SK-N-SH (cell line): ENCODE measurements around the gene GGT7. TPM values are rescaled to one million over a fixed set of nuclear protein-coding genes. Genes with fewer than 3 reads are reported as not detected.
"Not testable (repeated sequence)": the region's sequence is repeated elsewhere in the genome, so short reads cannot be mapped to it uniquely, and the experiment has no call there.

Source experiments
- CTCF ChIA-PET: fragments of 300-600, 350-600 bp; formaldehyde crosslinking; extraction: SDS; loops from one replicate; lab custom pipeline; 2021; lab: Yijun Ruan, JAX
- POLR2A ChIA-PET: fragments of 350-600 bp; sonication (Branson Sonifier 250); formaldehyde crosslinking; extraction: SDS; loops from one replicate; lab custom pipeline; 2020; ENCODE audit warnings: antibody characterized with exemption, inconsistent platforms; lab: Yijun Ruan, JAX
- DNase-seq: peaks from one replicate; pipeline ENCODE4 v3.0.0; 2012
- H2AFZ ChIP-seq: fragments of 200-600 bp; sonication (generic); 2 replicates; pipeline ENCODE4 v1.8.1; 2016; ENCODE audit warnings: antibody characterized with exemption, mild to moderate bottlenecking, low read depth
- H3F3A ChIP-seq: fragments of 200-600 bp; sonication (generic); replicated peaks from 2 replicates; pipeline ENCODE3; 2016; ENCODE audit warnings: antibody characterized with exemption, mild to moderate bottlenecking; ENCODE audit not compliant: insufficient read depth
- H3K27ac ChIP-seq, 2 experiments: fragments of 200-500 bp in 1 of 2; fragments of 200-600 bp in 1 of 2; sonication (Bioruptor generic) in 1 of 2; sonication (generic), shearing (Covaris generic) in 1 of 2; 2 replicates each; pipeline versions ENCODE4 v1.5.1 to v1.6.1; 2014 to 2016; ENCODE audit warnings: low read depth in 2 of 2, inconsistent platforms in 1 of 2, low read length in 1 of 2, mild to moderate bottlenecking in 1 of 2, mixed read lengths in 1 of 2
- H3K27me3 ChIP-seq: fragments of 200-600 bp; sonication (generic), shearing (Covaris generic); 2 replicates; pipeline ENCODE4 v1.6.1; 2016; ENCODE audit warnings: mixed run types; ENCODE audit not compliant: insufficient read depth
- H3K36me3 ChIP-seq, 2 experiments: fragments of 200-500 bp in 1 of 2; fragments of 200-600 bp in 1 of 2; sonication (Bioruptor generic) in 1 of 2; sonication (generic) in 1 of 2; replicated peaks in 1 of 2; 2 replicates each; pipeline versions ENCODE3 to v1.5.1; 2014 to 2016; ENCODE audit warnings: low read length in 1 of 2, mild to moderate bottlenecking in 1 of 2; ENCODE audit not compliant: insufficient read depth in 2 of 2, control insufficient read depth in 1 of 2
- H3K4me1 ChIP-seq, 2 experiments: fragments of 200-500 bp in 1 of 2; fragments of 200-600 bp in 1 of 2; sonication (Bioruptor generic) in 1 of 2; sonication (generic), shearing (Covaris generic) in 1 of 2; 2 replicates each; pipeline versions ENCODE4 v1.5.1 to v1.6.1; 2014 to 2016; ENCODE audit warnings: low read depth in 1 of 2, low read length in 1 of 2, mixed run types in 1 of 2; ENCODE audit not compliant: insufficient read depth in 2 of 2, control insufficient read depth in 1 of 2
- H3K4me2 ChIP-seq: fragments of 200-600 bp; sonication (generic), shearing (Covaris generic); 2 replicates; pipeline ENCODE4 v1.6.1; 2017; ENCODE audit warnings: mixed run types
- H3K4me3 ChIP-seq, 2 experiments: fragments of 200-500 bp in 1 of 2; fragments of 200-600 bp in 1 of 2; sonication (Bioruptor generic) in 1 of 2; sonication (generic), shearing (Covaris generic) in 1 of 2; 2 replicates each; pipeline versions ENCODE4 v1.5.1 to v1.8.1; 2014 to 2016; ENCODE audit warnings: low read depth in 2 of 2, inconsistent platforms in 1 of 2, low read length in 1 of 2, mild to moderate bottlenecking in 1 of 2, mixed read lengths in 1 of 2, moderate library complexity in 1 of 2
- H3K79me2 ChIP-seq: fragments of 200-600 bp; sonication (generic); 2 replicates; pipeline ENCODE4 v1.8.1; 2017; ENCODE audit warnings: mild to moderate bottlenecking; ENCODE audit not compliant: insufficient read depth
- H3K9ac ChIP-seq: fragments of 200-600 bp; sonication (generic); 2 replicates; pipeline ENCODE4 v1.6.1; 2017; ENCODE audit warnings: mixed run types
- H3K9me2 ChIP-seq: fragments of 200-600 bp; sonication (generic); 2 replicates; pipeline ENCODE4 v1.6.1; 2017; ENCODE audit warnings: mixed run types
- H3K9me3 ChIP-seq: fragments of 200-600 bp; sonication (generic); 2 replicates; pipeline ENCODE4 v1.6.1; 2017; ENCODE audit warnings: mixed run types, mild to moderate bottlenecking, moderate library complexity
- H4K20me1 ChIP-seq: fragments of 200-600 bp; sonication (generic); 2 replicates; pipeline ENCODE4 v1.6.1; 2017; ENCODE audit warnings: mild to moderate bottlenecking, mixed run types; ENCODE audit not compliant: insufficient read depth
- EP300 ChIP-seq, 2 experiments: IDR thresholded peaks; 2 replicates each; pipeline versions ENCODE4 v1.4.0 to v1.6.1; 2012; ENCODE audit warnings: borderline replicate concordance in 1 of 2, low read depth in 1 of 2, low read length in 1 of 2
- EZH2phosphoT487 ChIP-seq: fragments of 200-600 bp; sonication (generic); IDR thresholded peaks from 2 replicates; pipeline ENCODE4 v1.6.1; 2017; ENCODE audit warnings: low read depth, mixed run types, mild to moderate bottlenecking, antibody characterized with exemption, moderate library complexity, borderline replicate concordance
- FOXM1 ChIP-seq: IDR thresholded peaks from 2 replicates; pipeline ENCODE4 v1.4.0; 2012; ENCODE audit warnings: low read depth, mild to moderate bottlenecking
- JUND ChIP-seq: IDR thresholded peaks from 2 replicates; pipeline ENCODE4 v1.4.0; 2012
- MXI1 ChIP-seq: IDR thresholded peaks from 2 replicates; pipeline ENCODE4 v1.6.1; 2012; ENCODE audit warnings: mild to moderate bottlenecking, low read depth, low read length, improper control_type of control experiment
- NFIC ChIP-seq: IDR thresholded peaks from 2 replicates; pipeline ENCODE4 v1.4.0; 2012; ENCODE audit warnings: borderline replicate concordance
- NRF1 ChIP-seq: IDR thresholded peaks from 2 replicates; pipeline ENCODE4 v1.6.1; 2012; ENCODE audit warnings: low read depth, mild to moderate bottlenecking, low read length
- RAD21 ChIP-seq: IDR thresholded peaks from 2 replicates; pipeline ENCODE4 v1.6.1; 2012; ENCODE audit warnings: mild to moderate bottlenecking, low read length
- RXRA ChIP-seq: IDR thresholded peaks from 2 replicates; pipeline ENCODE4 v1.4.0; 2012; ENCODE audit warnings: low read depth, mild to moderate bottlenecking, borderline replicate concordance
- TCF12 ChIP-seq: IDR thresholded peaks from 2 replicates; pipeline ENCODE4 v1.4.0; 2012
- WGBS: methylation state at CpG from one replicate; pipeline ENCODE4 v1.1.6; 2017; ENCODE audit warnings: low lambda C conversion rate; 5-methylcytosine and 5-hydroxymethylcytosine counted together
- polyA plus RNA-seq, 3 experiments: library from polyadenylated mRNA; depleted of rRNA; stranded (reverse); fragments of >200 nt; gene quantifications; 2 replicates each; pipeline ENCODE4 v1.2.3, GENCODE V29; 2012
- TF ChIP-seq, protein P1 (sequence below): fragments of 150-350 bp; IDR thresholded peaks from 2 replicates; pipeline ENCODE4 v1.6.1; 2016; ENCODE audit warnings: mild to moderate bottlenecking, low read depth, low read length
- TF ChIP-seq, protein P2 (sequence below): fragments of 150-350 bp; IDR thresholded peaks from 2 replicates; pipeline ENCODE4 v1.6.1; 2017; ENCODE audit warnings: antibody characterized with exemption, low read length, low read depth, borderline replicate concordance
- TF ChIP-seq, protein P3 (sequence below): fragments of 200-600 bp; sonication (generic); IDR thresholded peaks from 2 replicates; pipeline ENCODE4 v1.6.1; 2017; ENCODE audit warnings: antibody characterized with exemption, mild to moderate bottlenecking, moderate library complexity

The GGT7 gene
- polyA plus RNA-seq, 1 of the 3 experiments (the other 2 are of a cell fraction): 22.5 TPM

DNA sequence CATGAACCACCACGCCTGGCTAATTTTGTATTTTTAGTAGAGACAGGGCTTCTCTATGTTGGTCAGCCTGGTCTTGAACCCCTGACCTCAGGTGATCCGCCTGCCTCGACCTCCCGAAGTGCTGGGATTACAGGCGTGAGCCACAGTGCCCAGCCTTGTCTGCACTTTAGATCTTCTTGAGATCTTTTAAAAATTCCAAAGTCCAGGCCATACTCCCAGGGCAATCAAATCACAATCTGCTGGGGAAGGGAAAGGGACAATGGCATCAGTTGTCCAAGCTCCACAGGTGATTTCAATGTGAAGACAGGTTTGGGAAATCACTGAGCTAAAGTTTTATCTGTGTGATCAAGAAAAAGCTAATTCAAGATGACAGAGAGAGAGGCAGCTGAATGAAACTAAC, 64.1 kb downstream of the GGT7 start:
- Histone ChIP-seq H3K9me3 (no peaks in the 10 kb centered on the region), H3K27ac (no peak overlapping the region), H3K79me2 (peaks cover 96% of the 10 kb centered on the region), H3K9ac (no peak overlapping the region), H3F3A (peaks cover 9% of the 10 kb centered on the region), H3K36me3 (no peaks in the 10 kb centered on the region), H2AFZ (no peak overlapping the region), H3K4me3 (no peak overlapping the region)
- POLR2A ChIA-PET: no interaction called here
- 96% methylated on average over 5 of the region's 5 CpGs for WGBS
- TF ChIP-seq JUND: no peak
- no peak for TF ChIP-seq RAD21
- no peak for TF ChIP-seq NRF1
- TF ChIP-seq TCF12: no peak
- TF ChIP-seq NFIC: no peak
- TF ChIP-seq, protein P1, sequence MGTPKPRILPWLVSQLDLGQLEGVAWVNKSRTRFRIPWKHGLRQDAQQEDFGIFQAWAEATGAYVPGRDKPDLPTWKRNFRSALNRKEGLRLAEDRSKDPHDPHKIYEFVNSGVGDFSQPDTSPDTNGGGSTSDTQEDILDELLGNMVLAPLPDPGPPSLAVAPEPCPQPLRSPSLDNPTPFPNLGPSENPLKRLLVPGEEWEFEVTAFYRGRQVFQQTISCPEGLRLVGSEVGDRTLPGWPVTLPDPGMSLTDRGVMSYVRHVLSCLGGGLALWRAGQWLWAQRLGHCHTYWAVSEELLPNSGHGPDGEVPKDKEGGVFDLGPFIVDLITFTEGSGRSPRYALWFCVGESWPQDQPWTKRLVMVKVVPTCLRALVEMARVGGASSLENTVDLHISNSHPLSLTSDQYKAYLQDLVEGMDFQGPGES: no peak
- TF ChIP-seq RXRA: no peak
- TF ChIP-seq EZH2phosphoT487: no peak
- TF ChIP-seq, protein P2, sequence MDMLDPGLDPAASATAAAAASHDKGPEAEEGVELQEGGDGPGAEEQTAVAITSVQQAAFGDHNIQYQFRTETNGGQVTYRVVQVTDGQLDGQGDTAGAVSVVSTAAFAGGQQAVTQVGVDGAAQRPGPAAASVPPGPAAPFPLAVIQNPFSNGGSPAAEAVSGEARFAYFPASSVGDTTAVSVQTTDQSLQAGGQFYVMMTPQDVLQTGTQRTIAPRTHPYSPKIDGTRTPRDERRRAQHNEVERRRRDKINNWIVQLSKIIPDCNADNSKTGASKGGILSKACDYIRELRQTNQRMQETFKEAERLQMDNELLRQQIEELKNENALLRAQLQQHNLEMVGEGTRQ: no peak
- TF ChIP-seq, all 33 proteins: peak for 0
- H3K4me2 ChIP-seq: no peak overlapping the region
- H3K27me3 ChIP-seq: no peaks in the 10 kb centered on the region
- CTCF ChIA-PET: no interaction called here
- H3K9me2 ChIP-seq: no peaks in the 10 kb centered on the region
- no peak for DNase-seq
- H4K20me1 ChIP-seq: peaks cover 68% of the 10 kb centered on the region
- peaks cover 0 to 8% of the 10 kb centered on the region in 2 experiments; a peak in 1 of 4 replicates for H3K4me1 ChIP-seq

DNA sequence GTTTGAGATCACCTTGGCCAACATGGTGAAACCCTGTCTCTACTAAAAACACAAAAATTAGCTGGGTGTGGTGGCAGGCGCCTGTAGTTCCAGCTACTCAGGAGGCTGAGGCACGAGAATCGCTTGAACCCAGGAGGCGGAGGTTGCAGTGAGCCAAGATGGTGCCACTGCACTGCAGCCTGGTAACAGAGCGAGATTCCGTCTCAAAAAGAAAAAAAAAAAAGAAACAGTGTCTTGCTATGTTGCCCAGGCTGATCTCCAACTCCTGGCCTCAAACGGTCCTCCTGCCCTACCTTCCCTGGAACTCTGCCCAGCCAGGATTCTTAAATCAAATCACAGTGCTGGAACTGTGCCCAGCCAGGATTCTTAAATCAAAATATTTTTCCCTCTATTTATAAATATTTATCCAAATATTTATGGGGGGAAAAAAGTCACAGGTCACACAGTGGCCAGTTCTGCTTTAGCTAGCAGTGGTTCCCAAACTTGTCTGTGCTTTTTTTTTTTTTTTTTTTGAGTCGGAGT, 64.7 kb downstream of the GGT7 start:
- H3F3A ChIP-seq, H3K27ac ChIP-seq, H3K4me1 ChIP-seq, H3K4me2 ChIP-seq, H3K4me3 ChIP-seq, CTCF ChIA-PET, H3K9me3 ChIP-seq, H3K36me3 ChIP-seq, DNase-seq, H2AFZ ChIP-seq, H3K9me2 ChIP-seq, POLR2A ChIA-PET, H3K27me3 ChIP-seq, H3K9ac ChIP-seq: not testable (repeated sequence)
- 92% methylated on average over 8 of the region's 8 CpGs for WGBS
- H4K20me1 ChIP-seq: peaks cover 65% of the 10 kb centered on the region
- H3K79me2 ChIP-seq: peaks cover 96% of the 10 kb centered on the region

DNA sequence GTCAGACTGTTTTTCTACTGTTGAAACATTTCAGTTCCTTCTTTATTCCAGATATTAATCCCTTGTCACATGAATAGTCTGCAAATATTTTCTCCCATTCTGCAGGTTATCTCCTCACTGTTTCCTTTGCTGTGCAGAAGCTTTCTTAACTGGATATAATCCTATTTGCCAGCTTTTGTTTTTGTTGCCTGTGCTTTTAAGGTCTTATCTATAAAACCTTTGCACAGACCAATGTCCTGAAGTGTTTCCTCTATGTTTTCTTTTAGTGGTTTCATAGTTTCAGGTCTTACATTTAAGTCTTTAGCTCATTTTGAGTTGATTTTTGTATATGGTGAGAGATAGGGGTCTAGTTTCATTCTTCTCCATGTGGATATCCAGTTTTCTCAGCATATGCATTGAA, 66.4 kb downstream of the GGT7 start:
- peaks cover 9% of the 10 kb centered on the region for H3F3A ChIP-seq
- no peak for DNase-seq
- peaks cover 95% of the 10 kb centered on the region for H3K79me2 ChIP-seq
- no peak overlapping the region for H3K27ac ChIP-seq
- peaks cover 0 to 4% of the 10 kb centered on the region in 2 experiments; a peak in 1 of 4 replicates for H3K4me1 ChIP-seq
- H3K9ac ChIP-seq: no peak overlapping the region
- H3K9me2 ChIP-seq: no peaks in the 10 kb centered on the region
- no peak overlapping the region for H3K4me3 ChIP-seq
- CTCF ChIA-PET: no interaction called here
- no peak overlapping the region for H2AFZ ChIP-seq
- no peaks in the 10 kb centered on the region for H3K9me3 ChIP-seq
- POLR2A ChIA-PET: no interaction called here
- no peaks in the 10 kb centered on the region for H3K27me3 ChIP-seq
- peaks cover 0 to 12% of the 10 kb centered on the region in 2 experiments for H3K36me3 ChIP-seq
- H4K20me1 ChIP-seq: peaks cover 57% of the 10 kb centered on the region
- H3K4me2 ChIP-seq: no peak overlapping the region
- TF ChIP-seq, protein P3, sequence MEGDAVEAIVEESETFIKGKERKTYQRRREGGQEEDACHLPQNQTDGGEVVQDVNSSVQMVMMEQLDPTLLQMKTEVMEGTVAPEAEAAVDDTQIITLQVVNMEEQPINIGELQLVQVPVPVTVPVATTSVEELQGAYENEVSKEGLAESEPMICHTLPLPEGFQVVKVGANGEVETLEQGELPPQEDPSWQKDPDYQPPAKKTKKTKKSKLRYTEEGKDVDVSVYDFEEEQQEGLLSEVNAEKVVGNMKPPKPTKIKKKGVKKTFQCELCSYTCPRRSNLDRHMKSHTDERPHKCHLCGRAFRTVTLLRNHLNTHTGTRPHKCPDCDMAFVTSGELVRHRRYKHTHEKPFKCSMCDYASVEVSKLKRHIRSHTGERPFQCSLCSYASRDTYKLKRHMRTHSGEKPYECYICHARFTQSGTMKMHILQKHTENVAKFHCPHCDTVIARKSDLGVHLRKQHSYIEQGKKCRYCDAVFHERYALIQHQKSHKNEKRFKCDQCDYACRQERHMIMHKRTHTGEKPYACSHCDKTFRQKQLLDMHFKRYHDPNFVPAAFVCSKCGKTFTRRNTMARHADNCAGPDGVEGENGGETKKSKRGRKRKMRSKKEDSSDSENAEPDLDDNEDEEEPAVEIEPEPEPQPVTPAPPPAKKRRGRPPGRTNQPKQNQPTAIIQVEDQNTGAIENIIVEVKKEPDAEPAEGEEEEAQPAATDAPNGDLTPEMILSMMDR: no peak
- TF ChIP-seq MXI1 (no peak), JUND (no peak), FOXM1 (no peak), NRF1 (no peak), EP300 (IDR thresholded peaks at IDR 0.05; ENCODE audit: borderline replicate concordance in 1 of 2, low read depth in 1 of 2, low read length in 1 of 2) (no peak)
- TF ChIP-seq, protein P2: no peak
- TF ChIP-seq, protein P1: no peak
